ELR (cell line): Measurements from ENCODE around the gene ZBTB44.
"Not testable (repeated sequence)": the region's sequence is repeated elsewhere in the genome, so short reads cannot be mapped to it uniquely, and the experiment has no call there.

Experiments used
- DNase-seq: peaks from one replicate; pipeline ENCODE4 v3.0.0-alpha.2; 2015; ENCODE audit warnings: low read depth

Gene ZBTB44

DNA sequence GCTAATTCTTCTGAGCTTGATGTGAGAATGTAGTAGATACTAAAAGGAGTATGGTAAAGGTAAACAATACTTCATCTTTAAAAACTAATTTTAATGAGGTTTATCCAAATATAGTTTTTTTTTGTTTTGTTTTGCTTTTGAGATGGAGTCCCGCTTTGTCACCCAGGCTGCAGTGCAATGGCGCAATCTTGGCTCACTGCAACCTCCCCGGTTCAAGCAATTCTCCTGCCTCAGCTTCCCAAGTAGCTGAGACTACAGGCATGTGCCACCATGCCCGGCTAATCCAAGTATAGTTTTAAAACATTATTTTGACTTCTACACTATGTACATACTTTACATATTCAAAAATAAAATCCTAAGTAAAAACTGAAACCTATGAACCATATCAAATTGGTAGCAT lies 4.1 kb downstream of the ZBTB44 start:
- no peak for DNase-seq

DNA sequence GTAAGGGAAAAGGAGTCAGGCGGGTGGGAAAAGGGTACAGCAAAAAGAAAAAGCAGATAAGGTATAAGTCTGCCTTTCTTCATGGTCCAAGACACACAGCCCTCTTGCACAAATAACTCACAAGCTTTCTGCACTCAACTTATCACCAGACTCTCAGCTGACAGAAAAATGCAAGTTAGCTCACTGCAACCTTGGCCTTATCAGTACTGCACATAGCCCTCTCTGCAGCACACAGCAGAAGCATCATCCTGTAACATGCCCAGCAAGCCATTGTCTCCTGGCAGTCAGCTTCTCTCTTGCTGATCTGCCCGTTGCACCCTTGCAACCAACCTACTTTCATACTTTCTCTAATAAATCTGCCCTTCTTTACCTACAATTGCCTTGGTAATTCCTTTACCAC lies 5.8 kb downstream of the ZBTB44 start:
- DNase-seq, result no peak

DNA sequence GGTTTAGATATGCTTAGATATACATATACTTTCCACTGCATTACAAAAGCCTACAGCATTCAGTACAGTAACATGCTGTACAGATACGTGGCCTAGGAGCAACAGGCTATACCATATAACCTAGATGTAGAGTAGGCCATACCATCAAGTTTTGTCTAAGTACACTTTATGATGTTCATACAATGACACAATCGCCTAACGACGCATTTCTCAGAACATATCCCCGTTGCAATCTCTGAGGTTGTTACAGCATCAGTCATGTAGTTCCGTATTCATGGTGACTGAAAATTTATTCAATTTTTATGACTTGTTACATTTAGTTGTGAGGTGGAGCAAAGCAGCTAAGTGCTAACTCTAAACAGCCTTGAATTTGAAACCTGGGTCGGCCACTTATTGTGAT lies 6.7 kb downstream of the ZBTB44 start:
- no peak for DNase-seq

DNA sequence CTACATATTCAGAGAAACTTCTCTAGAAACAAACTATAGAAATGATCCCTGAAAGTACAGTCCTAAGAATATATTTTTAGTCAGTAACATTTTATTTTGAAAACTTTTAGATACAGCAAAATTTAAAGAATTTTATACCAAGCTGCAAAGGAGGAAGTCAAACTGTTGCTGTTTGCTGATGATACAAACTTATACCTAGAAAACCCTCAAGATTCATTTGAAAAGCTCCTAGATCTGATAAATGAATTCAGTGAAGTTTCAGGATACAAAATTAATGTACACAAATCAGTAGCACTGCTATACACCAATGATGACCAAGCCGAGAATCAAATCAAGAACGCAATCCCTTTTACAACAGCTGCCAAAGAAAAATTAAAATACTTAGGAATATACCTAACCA lies 10.1 kb downstream of the ZBTB44 start:
- DNase-seq, result no peak

DNA sequence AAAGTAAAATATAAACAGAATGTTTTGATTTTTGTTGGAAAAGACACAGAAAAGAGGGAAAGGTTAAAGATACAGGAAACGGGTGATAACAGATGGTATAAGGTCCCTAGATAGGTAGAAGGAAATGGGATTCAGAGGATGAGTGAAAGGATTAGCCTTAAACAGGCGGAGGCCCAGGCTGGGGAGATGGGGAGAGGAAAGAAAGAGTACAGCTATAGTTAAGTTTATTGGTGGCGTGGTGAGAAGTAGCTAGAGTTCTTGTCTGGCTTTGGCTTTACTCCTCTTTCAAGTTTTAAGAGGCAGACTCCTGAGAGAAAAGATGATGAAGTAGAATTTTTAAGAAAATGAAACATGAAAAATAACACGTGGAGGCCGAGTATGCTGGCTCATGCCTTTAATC lies 13.7 kb downstream of the ZBTB44 start:
- no peak for DNase-seq

DNA sequence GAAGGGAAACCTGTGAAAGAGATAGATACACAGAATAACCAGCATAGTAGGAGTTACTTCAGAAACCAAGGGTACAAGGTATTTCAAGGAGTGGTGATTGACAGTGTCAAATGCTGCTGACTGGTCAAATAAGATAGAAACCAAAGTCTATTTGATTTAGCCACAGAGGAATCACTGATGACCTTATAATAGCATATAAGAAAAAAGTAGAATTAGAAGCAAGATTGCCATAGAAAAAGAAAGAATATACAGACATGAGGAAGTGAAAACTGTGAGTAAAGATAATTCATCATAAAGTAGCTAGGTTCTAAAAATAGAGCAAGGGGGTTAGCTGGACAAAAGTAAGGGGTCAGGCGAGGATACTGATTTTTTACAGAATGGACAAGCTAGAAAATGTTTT lies 14.2 kb downstream of the ZBTB44 start:
- DNase-seq, result no peak

DNA sequence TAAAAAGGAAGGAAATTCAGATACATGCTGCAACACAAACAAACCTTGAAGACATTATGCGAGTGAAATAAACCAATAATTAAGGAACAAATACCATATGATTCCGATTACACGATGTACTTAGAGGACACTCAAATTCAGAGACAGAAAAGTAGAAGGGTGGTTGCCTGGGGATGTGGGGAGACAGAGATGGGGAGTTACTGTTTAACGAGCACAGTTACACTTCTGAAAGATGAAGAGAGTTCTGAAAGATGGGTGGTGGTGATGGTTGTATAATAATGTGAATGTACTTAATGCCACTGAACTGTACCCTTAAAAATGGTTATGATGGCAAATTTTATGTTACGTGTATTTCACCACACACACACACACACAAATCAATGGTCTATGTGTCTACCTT lies 14.7 kb downstream of the ZBTB44 start:
- DNase-seq, result no peak

DNA sequence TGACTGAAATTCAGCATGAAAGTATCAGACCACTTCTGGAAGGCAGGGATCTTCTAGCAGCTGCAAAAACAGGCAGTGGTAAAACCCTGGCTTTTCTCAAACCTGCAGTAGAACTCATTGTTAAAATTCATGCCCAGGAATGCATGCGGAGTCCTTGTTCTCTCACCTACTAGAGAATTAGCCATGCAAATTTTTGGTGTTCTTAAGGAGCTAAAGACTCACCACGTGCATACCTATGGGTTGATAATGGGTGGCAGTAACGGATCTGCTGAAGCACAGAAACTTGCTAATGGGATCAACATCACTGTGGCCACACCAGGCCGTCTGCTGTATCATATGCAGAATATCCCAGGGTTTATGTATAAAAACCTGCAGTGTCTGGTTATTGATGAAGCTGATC lies 19.1 kb downstream of the ZBTB44 start:
- no peak for DNase-seq

DNA sequence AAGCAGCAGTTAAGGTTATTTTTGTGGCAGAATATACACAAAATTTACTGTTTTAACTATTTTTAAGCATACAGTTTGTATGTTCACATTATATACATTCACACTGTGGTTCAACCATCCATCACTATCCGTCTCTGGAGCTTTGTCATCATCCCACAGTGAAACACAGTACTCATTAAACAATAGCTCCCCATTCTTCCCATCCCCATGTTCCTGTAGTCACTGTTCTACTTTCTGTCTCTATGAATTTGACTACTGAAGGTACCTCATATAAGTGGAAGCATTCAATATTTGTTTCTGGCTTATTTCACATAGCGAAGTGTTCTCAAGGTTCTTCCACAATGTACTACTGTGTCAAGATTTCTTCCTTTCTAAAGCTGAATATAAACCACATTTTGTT lies 32.6 kb downstream of the ZBTB44 start:
- no peak for DNase-seq

DNA sequence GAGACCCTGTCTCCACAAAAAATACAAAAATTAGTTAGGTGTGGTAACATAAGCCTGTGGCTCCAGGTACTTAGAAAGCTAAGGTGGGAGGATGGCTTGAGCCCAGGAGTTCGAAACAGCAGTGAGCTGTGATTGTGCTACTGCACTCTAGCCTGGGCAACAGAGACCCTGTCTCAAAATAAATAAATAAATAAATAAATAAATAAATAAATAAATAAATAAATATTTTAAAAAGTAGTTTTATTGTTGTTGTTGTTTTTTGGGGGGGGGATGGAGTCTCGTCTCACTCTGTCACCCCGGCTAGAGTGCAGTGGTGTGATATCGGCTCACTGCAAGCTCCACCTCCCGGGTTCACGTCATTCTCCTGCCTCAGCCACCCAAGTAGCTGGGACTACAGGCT lies 33.4 kb downstream of the ZBTB44 start:
- DNase-seq, result not testable (repeated sequence)

DNA sequence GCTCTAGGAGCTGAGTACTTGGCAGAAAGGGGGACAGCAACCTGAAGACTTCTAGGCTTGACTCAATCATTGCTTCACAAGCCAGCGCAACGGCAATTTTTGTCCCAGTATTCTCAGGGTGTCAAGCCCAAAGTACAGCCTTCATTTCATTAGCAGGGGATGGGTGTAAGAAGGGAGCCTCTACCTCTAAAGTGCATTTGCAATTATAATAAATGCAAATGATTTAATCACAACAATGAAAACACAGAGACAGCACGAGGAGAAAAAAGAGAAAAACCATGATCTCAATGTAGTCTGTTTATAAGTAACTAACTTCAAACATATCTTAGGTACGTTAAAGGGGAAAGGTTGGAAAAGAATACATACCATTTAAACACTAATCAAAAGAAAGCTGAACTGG lies 34.7 kb downstream of the ZBTB44 start:
- DNase-seq, result no peak

DNA sequence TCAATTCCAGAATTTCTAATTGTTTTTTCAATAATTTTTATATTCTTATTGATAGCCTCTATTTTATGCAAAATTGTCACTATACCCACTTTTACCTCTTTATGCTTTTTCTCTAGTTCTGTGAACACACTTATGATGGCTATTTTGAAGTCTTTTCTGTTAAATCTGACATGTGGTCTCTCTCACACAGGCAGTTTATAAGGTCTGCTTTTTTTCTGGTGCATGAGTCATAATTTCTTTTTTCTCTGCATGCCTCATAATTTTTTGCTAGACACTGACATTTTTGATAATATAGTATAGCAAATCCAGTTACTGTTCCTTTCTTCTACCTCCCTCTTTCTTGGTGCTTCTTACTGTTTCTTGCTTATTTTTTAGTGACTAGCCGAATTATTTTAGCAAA lies 36.0 kb downstream of the ZBTB44 start:
- peak; percentile 16 for DNase-seq

DNA sequence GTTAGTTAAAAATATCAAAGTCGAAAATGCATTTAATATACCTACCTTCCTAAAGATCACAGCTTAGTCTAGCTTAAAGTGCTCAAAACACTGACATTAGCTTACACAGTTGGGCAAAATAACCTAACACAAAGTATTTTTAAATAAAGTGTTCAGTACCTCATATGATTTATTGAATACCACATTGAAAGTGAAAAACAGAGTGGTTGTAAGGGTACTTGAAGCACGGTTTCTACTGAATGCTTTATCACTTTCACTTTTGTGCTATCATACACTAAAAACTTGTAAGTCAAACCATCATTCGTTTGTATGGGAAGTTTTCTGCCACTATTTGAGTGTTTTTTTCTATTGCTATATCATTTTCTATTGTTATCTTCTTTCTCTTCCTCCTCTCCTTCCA lies 36.6 kb downstream of the ZBTB44 start:
- DNase-seq, result no peak

DNA sequence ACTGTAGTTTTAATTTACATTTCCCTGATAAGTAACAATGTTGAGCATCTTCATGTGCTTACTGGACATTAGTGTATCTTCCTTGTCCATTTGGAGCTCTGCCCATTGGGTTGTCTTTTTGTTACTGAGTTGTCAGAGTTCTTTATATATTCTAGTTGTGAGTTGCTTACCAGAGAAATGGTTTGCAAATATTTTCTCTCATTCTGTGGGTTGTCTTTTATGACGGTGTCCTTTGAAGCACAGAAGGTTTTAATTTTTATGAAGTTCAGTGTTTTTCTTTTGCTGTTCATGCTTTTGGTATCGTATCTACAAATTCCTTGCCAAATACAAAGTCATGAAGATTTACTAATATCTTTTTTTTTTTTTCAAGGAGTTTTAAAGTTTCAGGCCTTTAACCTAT lies 42.4 kb downstream of the ZBTB44 start:
- no peak for DNase-seq

DNA sequence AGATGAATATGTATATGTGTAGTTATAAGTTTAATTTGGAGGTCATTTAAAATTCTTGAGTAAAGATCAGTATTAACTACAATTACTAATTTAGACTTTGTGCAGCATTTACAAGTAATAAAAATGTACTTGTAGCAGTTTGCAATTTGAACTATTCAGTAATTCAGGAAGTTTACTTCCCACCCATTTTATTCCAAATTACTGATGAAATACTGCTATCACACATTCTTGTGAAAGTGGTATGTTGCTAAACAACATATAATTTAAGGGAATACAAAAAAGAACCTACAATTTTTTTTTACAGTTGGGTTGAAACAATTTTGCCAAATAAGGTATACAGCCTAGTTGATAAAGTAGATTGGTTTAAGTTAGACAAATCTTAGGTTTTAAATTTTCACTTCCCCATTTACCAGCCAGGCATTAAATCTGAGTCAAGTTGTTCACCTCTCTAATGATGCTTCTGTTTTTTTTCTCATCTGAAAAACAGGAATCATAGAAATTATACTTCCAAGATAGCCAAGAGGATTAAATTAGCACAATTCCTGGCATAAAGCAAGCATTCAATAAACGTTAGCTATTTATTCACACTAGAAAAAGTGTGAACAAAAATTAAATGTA lies 45.3 kb downstream of the ZBTB44 start:
- no peak for DNase-seq

DNA sequence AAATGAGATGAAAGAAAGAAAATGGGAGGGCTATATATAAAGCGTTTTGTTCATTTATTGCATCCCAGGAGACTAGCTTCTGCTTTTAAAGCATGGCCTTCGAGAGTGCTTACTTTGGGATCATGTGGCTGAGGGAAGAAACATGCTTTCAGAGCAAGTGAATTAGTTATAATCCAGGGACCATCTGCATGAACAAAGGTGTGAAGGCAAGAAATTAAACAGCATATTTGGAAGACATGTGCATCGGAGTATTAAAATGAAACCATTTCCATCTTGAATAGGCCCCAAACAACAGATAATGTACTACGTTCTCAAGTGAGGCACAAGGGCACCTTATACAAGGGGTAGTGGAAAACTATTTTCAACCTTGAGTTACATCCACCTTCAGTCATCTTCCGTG lies 51.4 kb downstream of the ZBTB44 start:
- DNase-seq, result no peak

DNA sequence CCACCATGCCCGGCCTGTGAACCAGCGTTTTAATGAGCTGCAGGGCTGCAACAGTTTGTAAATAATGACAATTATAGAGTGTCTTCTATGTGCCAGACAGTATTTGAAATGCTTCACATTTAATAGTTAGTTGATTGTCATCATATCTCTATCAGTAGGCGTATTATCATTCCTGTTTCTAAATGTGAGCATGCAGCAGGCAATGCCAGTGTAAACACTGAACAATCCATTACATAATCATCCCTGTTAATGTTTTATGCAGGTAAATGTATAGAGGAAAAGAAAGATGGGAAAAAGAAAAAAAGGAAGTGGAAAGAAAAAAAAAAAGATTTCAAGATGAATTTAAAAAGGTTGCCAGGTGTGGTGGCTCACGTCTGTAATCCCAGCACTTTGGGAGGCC lies 52.3 kb downstream of the ZBTB44 start:
- DNase-seq, result no peak

DNA sequence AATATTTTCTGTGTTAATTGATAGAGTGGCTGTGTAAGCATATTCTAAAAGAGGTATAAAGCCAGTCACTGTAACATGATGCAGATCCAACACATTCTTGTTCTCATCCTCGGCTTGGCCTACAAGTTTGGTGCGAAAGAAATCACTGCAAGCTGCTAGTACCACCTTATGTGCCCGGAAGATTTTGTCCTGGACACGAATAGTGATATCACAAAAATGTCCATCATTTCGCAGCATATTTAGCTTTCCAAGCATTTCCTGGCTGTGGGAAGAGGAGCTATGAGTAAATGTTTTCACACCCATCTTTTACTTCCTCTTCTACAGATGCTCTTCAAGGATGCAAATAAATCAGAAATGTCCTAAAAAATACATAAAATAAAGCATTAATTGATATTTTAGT lies 53.1 kb downstream of the ZBTB44 start:
- no peak for DNase-seq

DNA sequence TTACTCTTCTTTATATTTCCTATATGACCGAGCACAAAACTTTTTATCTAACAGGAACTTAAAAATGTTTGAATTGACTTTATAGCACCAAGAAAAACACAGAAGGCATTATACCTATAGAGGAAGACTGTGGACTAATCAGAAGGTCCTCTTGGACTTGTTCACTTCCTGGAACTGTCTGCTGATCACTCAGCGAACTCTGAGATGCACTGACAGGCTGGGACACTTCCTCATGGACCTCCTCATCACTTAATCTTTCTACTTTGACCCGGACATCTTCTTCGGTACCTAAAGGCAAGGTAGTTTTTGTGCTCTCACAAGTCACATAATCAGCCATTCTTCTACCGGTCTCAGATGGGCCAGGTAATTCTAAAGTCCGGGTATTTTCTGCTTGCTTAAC lies 54.0 kb downstream of the ZBTB44 start:
- no peak for DNase-seq

DNA sequence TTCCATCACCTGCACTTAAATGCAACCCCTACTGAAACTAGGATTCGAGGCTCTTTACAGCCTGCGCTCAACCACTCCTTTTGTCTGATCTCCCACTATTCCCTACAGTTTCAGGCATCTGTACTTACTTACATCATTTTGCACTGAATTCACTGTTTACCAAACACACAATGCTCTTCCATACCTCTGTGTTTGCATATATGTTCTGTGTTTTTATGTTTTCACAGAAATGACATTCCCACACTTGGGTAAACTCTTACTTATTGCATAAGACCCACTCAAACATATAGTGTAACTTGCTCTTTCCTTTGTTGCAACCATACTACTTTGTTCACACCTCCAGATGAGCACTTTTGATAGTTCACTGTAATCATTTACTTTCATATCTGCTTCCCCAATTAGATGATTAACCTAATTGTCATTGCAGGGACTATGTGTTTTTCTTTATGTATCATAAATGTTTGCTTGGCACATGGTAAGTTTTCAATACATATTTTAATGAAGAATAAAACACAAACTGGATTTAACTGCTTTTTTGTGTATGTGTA lies 54.6 kb downstream of the ZBTB44 start:
- DNase-seq, result no peak

DNA sequence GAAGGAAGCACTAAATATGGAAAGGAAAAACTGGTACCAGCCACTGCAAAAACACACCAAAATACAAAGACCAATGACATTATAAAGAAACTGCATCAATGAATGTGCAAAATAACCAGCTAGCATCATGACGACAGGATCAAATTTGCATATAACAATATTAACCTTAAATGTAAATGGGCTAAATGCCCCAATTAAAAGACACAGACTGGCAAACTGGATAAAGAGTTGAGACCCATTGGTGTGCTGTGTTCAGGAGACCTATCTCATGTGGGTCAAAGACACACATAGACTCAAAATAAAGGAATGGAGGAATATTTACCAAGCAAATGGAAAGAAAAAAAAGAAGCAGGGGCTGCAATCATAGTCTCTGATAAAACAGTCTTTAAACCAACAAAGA lies 63.0 kb downstream of the ZBTB44 start:
- DNase-seq, result not testable (repeated sequence)

DNA sequence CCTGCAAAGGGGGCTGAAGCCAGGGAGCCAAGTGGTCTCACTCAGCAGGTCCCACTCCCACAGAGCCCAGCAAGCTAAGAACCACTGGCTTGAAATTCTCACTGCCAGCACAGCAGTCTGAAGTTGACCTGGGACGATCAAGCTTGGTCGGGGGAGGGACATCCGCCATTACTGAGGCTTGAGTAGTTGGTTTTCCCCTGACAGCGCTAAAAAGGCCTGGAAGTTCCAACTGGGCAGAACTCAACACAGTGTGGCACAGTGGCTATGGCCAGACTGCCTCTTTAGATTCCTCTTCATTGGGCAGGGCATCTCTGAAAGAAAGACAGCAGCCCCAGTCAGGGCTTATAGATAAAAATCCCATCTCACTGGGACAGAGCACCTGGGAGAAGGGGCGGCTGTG lies 64.8 kb downstream of the ZBTB44 start:
- DNase-seq, result not testable (repeated sequence)

DNA sequence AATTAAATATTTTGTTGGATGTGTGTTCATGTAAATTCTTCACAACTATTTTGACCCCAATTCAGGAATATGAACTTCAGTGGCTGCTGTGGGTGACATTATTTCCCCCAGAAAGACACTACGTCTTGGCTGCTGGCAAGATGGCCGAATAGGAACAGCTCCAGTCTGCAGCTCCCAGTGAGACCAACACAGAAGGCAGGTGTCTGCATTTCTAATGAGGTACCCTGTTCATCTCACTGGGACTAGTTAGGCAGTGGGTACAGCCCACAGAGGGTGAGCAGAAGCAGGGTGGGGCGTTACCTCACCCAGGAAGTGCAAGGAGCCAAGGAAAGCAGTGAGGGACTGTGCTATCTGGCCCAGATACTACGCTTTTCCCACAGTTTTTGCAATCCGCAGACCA lies 65.3 kb downstream of the ZBTB44 start:
- DNase-seq, result no peak

DNA sequence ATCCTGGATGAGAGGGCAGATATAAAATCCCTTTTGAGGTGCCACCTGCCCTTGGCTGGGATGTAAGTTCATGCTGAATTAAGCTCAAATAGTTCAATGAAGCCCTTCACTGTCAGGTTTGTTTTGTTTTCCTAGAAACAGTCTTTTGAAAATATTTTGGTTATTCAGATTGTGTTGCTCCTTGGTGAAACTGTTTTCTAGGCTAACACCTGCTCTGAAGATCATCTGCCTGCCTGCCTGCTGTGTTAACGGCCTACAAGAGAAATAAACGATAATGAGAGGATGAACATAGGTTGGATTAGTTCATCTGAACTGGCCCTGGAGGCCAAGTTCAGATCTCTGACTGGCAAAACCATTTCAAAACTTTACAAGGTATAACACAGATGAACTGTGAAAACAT lies 67.4 kb downstream of the ZBTB44 start:
- DNase-seq, result no peak

DNA sequence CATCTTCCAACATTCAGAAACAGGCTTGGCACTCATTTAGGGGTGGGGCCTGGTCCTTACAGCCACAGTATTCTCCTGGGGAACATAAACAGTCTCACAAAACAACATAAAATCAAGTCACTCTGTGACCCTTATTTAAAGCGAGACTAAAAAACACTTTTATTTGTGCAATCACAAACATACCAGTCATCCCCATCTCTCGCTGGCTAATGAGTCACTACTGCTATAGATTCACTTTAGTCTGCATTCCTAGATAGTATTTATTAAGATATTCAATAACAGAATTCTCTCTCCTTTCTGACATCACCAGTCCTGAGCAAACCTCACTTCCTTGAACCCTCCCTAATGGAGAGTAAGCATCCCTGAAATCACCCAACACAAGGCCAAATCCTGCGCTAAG lies 68.0 kb downstream of the ZBTB44 start:
- DNase-seq, result peak; percentile 42
